Heart left ventricle (tissue), 16 donors: ENCODE data around the gene C19orf67. TPM values are rescaled to one million over a fixed set of nuclear protein-coding genes. Genes with fewer than 3 reads are reported as not detected.

Experiments used
- ATAC-seq, 4 donors: fragments of 200-7000 bp; cut with Tn5 transposase; one replicate each; pipeline ENCODE4 v1.9.1; 2020 to 2022; ENCODE audit warnings: moderate library complexity in 4 of 4, mild to moderate bottlenecking in 3 of 4, moderate number of reproducible peaks in 1 of 4
- DNase-seq, 5 donors: peaks; one replicate each; pipeline ENCODE4 v3.0.0-alpha.2; 2020
- H3K27ac ChIP-seq, 12 donors: fragments of 200-600 bp; sonication (generic) in 4 of 12; one replicate each; pipeline versions ENCODE4 v1.5.0 to v1.8.0; 2016 to 2022; ENCODE audit warnings: mild to moderate bottlenecking in 2 of 12
- H3K27me3 ChIP-seq, 9 donors: fragments of 200-600 bp; sonication (generic) in 2 of 9; one replicate each; pipeline versions ENCODE4 v1.5.1 to v1.8.0; 2016 to 2022; ENCODE audit warnings: mild to moderate bottlenecking in 3 of 9
- H3K36me3 ChIP-seq, 9 donors: fragments of 200-600 bp; sonication (generic) in 2 of 9; one replicate each; pipeline versions ENCODE4 v1.5.0 to v1.8.0; 2018 to 2022; ENCODE audit warnings: mild to moderate bottlenecking in 2 of 9
- H3K4me1 ChIP-seq, 12 donors: fragments of 200-600 bp; sonication (generic) in 4 of 12; one replicate each; pipeline versions ENCODE4 v1.5.0 to v1.8.0; 2016 to 2022; ENCODE audit warnings: mild to moderate bottlenecking in 3 of 12
- H3K4me3 ChIP-seq, 12 donors: fragments of 200-600 bp; sonication (generic) in 4 of 12; one replicate each; pipeline versions ENCODE4 v1.5.0 to v1.8.0; 2017 to 2022; ENCODE audit warnings: mild to moderate bottlenecking in 9 of 12, moderate library complexity in 4 of 12
- H3K9me3 ChIP-seq, 12 donors: fragments of 200-600 bp; sonication (generic) in 4 of 12; one replicate each; pipeline versions ENCODE4 v1.5.0 to v1.8.0; 2016 to 2022; ENCODE audit warnings: mild to moderate bottlenecking in 1 of 12
- POLR2A ChIP-seq, 2 donors: fragments of 450-650 bp; IDR thresholded peaks; one replicate each; pipeline ENCODE4 v1.6.1; 2017; ENCODE audit warnings: antibody characterized with exemption in 2 of 2, mild to moderate bottlenecking in 2 of 2, moderate library complexity in 2 of 2
- WGBS, 4 donors: extraction: QIAGEN DNeasy Blood & Tissue Kit in 2 of 4; methylation state at CpG; one replicate each; pipeline versions ENCODE4 v1.1.5 to v1.1.7; 2013 to 2018; 5-methylcytosine and 5-hydroxymethylcytosine counted together
- intact Hi-C, 10 donors: fragments of 100-400 bp; cut with DNase I; formaldehyde crosslinking; loops; one replicate each; pipeline versions ENCODE4 v1.11.1 to v1.14.2; 2022
- polyA plus RNA-seq, 2 donors: library from polyadenylated mRNA; stranded (reverse); fragments of 200-250 nt; gene quantifications; one replicate each; pipeline ENCODE4 v1.2.3, GENCODE V29; 2013
- total RNA-seq, 9 donors: library from RNA; depleted of rRNA in 2 of 9; stranded (reverse); fragments of >200 nt in 2 of 9; fragmentation: NEBNext Ultra II Directional in 3 of 9; extraction: Animal tissue kit (Norgen Biotek cat#: 25700) in 3 of 9; gene quantifications; one replicate each; pipeline versions ENCODE4 v1.1.0 to v1.2.4, GENCODE V29; 2016 to 2023
- TF ChIP-seq, protein P1 (sequence below), 12 donors: fragments of 200-600 bp; sonication (generic) in 4 of 12; IDR thresholded peaks; one replicate each; pipeline versions ENCODE4 v1.5.0 to v1.8.0; 2018 to 2022; ENCODE audit warnings: antibody characterized with exemption in 12 of 12, mild to moderate bottlenecking in 5 of 12
- donor health status: ischemic (EF 13 %, LVEDD 7.1; RV severe dilation, severe dysfunction).
- donor health status: healthy with polysubstance abuse.
- donor health status: DM: no; HTN: yes; CAD: no.
- donor health status: DM: no; HTN: no; CAD: no.
- donor health status: ischemic (EF 25% LVEDD 6.9; RV normal size, moderate dysfunction).
- donor health status: ischemic (EF 25% LVEDD 5.7; RV mildly dilated, moderate dysfunction).
- donor health status: healthy.
- donor health status: DM: yes; HTN: yes; CAD: no.
- donor health status: ischemic (EF 35%, LVEDD 5.7; RV mildly dilated, moderate dysfunction).
- donor health status: nonischemic (EF 11% LVEDD 7.7; RV severe dilation, severe dysfunction).
- donor health status: DM: yes; HTN: yes; CAD: no.
- donor health status: PGD.
- donor health status: ischemic (EF 29% LVEDD 5.4; RV normal size, mild dysfunction).
- donor health status: nonischemic (EF 23%, LVEDD 6.1; RV moderate dilation, normal function).

C19orf67 gene
- total and polyA plus RNA-seq, 11 donors = not detected

DNA sequence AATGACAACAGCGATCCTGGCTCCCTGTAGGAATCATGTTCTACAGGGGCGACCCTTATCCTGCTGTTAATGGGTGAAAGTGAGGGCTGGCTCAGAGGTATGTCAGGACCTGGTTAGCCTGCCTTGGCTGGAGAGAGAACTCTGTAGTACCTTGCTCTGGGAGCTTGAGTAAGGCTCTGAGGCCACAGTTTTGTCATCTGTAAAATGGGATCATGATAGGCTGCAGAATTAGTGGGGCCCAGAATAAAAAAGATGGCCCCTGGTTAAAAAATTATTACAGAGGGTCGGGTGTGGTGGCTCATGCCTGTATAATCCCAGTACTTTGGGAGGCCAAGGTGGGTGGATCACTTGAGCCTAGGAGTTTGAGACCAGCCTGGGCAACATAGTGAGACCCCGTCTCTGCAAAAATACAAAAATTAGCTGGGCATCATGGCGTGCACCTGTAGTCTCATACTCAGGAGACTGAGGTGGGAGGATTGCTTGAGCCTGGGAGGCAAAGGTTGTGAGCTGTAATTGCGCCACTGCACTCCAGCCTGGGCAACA is 15.5 kb upstream of the C19orf67 start:
- no peak for ATAC-seq
- peaks cover 0 to 100% (median 96%) of the 10 kb centered on the region in 9 donors for H3K36me3 ChIP-seq

DNA sequence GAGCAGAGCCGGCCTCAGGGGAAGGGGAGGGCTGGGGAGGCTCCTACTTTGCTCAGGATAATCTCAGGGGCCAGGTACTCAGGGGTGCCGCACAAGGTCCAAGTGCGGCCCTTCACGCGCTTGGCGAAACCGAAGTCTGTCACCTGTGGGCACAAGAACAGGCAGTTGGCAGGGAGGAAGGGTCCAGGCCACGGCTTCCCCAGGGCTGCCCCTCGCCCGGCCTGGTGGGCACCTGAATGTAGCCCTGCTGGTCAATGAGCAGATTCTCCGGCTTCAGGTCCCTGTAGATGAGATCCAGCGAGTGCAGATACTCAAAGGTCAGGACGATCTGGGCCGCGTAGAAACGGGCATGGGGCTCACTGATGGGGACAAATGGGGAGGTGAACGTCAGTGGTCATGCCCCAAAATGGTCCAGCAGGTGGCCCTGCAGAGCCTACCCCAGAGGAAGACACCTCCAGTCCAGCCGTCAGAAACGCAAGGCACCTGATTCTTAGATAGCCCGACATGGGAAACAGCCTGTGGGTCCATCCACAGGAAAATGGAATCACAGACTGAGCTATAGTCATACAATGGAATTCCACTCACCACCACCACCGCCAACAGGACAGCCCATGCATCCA is 12.1 kb upstream of the C19orf67 start:
- Histone ChIP-seq H3K27ac (peak overlapping the region in 1 of 12 donors; percentile 39), H3K27me3 (no peaks in the 10 kb centered on the region), H3K4me1 (peaks cover 0 to 13% (median 6%) of the 10 kb centered on the region in 12 donors), H3K4me3 (no peak overlapping the region), H3K9me3 (peaks cover 0 to 12% (median 7%) of the 10 kb centered on the region in 12 donors), H3K36me3 (peaks cover 0 to 76% (median 64%) of the 10 kb centered on the region in 9 donors)
- intact Hi-C loops = no loop called here
- TF ChIP-seq, protein P1, sequence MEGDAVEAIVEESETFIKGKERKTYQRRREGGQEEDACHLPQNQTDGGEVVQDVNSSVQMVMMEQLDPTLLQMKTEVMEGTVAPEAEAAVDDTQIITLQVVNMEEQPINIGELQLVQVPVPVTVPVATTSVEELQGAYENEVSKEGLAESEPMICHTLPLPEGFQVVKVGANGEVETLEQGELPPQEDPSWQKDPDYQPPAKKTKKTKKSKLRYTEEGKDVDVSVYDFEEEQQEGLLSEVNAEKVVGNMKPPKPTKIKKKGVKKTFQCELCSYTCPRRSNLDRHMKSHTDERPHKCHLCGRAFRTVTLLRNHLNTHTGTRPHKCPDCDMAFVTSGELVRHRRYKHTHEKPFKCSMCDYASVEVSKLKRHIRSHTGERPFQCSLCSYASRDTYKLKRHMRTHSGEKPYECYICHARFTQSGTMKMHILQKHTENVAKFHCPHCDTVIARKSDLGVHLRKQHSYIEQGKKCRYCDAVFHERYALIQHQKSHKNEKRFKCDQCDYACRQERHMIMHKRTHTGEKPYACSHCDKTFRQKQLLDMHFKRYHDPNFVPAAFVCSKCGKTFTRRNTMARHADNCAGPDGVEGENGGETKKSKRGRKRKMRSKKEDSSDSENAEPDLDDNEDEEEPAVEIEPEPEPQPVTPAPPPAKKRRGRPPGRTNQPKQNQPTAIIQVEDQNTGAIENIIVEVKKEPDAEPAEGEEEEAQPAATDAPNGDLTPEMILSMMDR (IDR thresholded peaks at IDR 0.05) = peak in 10 of 12 donors; percentile 8 to 44 (median 21)
- no peak for TF ChIP-seq POLR2A (IDR thresholded peaks at IDR 0.05)
- 75 to 80% (median 77%) methylated on average over 19 to 21 of the region's 21 CpGs for WGBS, 4 donors
- ATAC-seq (peak in 3 of 4 donors; percentile 8 to 36 (median 19)), DNase-seq (no peak)

More for the DNA sequence above, 15.5 kb upstream of the C19orf67 start:
- no peaks in the 10 kb centered on the region for H3K27me3 ChIP-seq
- intact Hi-C loops = no loop called here
- DNase-seq = peak in 1 of 5 donors; percentile 25
- 93 to 97% (median 96%) methylated on average over 6 of the region's 6 CpGs for WGBS, 4 donors
- no peak overlapping the region for H3K4me3 ChIP-seq
- TF ChIP-seq, protein P1 (IDR thresholded peaks at IDR 0.05) = no peak
- TF ChIP-seq POLR2A (IDR thresholded peaks at IDR 0.05) = no peak
- peaks cover 0 to 24% (median 7%) of the 10 kb centered on the region in 12 donors for H3K4me1 ChIP-seq
- no peaks in the 10 kb centered on the region for H3K9me3 ChIP-seq
- no peak overlapping the region for H3K27ac ChIP-seq

DNA sequence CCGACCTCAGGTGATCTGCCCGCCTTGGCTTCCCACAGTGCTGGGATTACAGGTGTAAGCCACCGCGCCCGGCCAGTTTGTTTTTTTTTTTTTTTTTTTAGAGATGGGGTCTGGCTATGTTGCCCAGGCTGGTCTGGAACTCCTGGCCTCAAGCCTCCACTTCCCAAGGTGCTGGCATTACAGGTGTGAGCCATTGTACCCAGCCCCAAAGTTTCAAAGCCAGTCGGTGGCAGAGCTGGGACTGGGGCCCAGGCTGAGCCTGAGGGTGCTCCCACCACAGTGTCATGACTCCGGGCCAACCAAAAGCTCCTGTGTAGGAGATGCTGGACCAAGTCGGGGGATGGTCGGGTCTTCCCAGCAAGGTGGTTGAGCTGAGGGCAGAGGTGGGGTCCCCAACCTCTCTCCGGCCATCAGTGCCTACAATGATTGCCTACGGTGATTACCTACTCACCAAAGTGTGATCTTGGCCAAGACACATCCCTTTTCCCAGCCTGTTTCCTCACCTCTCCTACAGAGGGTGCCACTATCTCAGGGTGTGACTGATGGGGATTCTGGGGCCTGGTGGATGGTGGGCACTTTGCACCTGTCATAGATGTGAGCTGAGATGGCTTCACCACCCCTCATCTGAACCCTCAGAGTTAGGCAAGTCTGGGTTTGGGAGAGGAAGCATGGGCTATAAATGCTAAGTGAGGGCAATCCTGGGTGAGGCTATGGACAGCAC is 10.8 kb upstream of the C19orf67 start:
- Histone ChIP-seq H3K4me3 (no peak overlapping the region), H3K4me1 (peaks cover 0 to 10% (median 6%) of the 10 kb centered on the region in 12 donors), H3K27me3 (no peaks in the 10 kb centered on the region), H3K36me3 (peaks cover 0 to 64% (median 52%) of the 10 kb centered on the region in 9 donors), H3K27ac (no peak overlapping the region), H3K9me3 (peaks cover 0 to 13% (median 7%) of the 10 kb centered on the region in 12 donors)
- intact Hi-C loops = no loop called here
- TF ChIP-seq POLR2A (IDR thresholded peaks at IDR 0.05) = no peak
- TF ChIP-seq, protein P1 (IDR thresholded peaks at IDR 0.05) = peak in 1 of 12 donors; percentile 4
- WGBS, 4 donors = 95 to 97% (median 95%) methylated on average over 9 to 11 of the region's 11 CpGs
- peak in 2 of 4 donors; percentile 8 to 16 for ATAC-seq
- DNase-seq = no peak

DNA sequence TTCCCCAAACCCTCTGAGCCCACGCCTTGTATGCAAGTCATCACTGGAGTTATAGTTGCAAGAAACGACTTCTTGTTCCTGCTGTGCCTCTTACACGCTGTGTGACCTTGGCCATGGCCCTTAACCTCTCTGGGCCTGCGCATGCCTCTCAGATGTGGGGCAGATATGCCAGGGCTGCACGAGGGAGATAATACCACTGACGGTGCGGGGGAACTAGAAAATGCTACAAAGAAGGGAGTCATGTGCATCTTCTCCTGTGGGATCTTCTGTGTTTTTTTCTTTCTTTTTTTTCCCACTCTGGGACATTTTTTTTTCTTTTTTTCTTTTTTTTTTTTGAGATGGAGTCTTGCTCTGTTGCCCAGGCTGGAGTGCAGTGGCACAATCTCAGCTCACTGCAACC is 9.3 kb upstream of the C19orf67 start:
- Histone ChIP-seq H3K4me3 (no peak overlapping the region), H3K36me3 (peaks cover 0 to 48% (median 36%) of the 10 kb centered on the region in 9 donors), H3K9me3 (peaks cover 0 to 13% (median 7%) of the 10 kb centered on the region in 12 donors), H3K27ac (no peak overlapping the region), H3K4me1 (peaks cover 0 to 12% (median 7%) of the 10 kb centered on the region in 12 donors), H3K27me3 (no peaks in the 10 kb centered on the region)
- ATAC-seq = no peak
- no peak for TF ChIP-seq POLR2A (IDR thresholded peaks at IDR 0.05)
- TF ChIP-seq, protein P1 (IDR thresholded peaks at IDR 0.05) = no peak
- intact Hi-C loops = no loop called here
- no peak for DNase-seq
- 82 to 87% (median 86%) methylated on average over 7 of the region's 7 CpGs for WGBS, 4 donors
